Uterus (tissue), 4 donors: ENCODE measurements around the gene LAX1. TPM values are rescaled to one million over a fixed set of nuclear protein-coding genes. Genes with fewer than 3 reads are reported as not detected.

Source experiments
- DNase-seq, 2 donors: peaks; one replicate each; pipeline ENCODE4 v3.0.0-alpha.2; 2019 to 2020
- H3K27ac ChIP-seq, 2 donors: fragments of 200-600 bp; sonication (generic); 1 replicate in 1 of 2; 2 replicates in 1 of 2; pipeline ENCODE4 v1.5.1; 2016 to 2018
- H3K27me3 ChIP-seq, 2 donors: fragments of 200-600 bp; sonication (generic); one replicate each; pipeline ENCODE4 v1.5.1; 2018 to 2019; ENCODE audit warnings: control low read depth in 1 of 2
- H3K36me3 ChIP-seq, 2 donors: fragments of 200-600 bp; sonication (generic); one replicate each; pipeline ENCODE4 v1.5.1; 2019; ENCODE audit warnings: control low read depth in 1 of 2
- H3K4me1 ChIP-seq, 2 donors: fragments of 200-600 bp; sonication (generic); one replicate each; pipeline ENCODE4 v1.5.1; 2018 to 2019; ENCODE audit warnings: control low read depth in 1 of 2
- H3K4me3 ChIP-seq, 2 donors: fragments of 200-600 bp; sonication (generic); 1 replicate in 1 of 2; 2 replicates in 1 of 2; pipeline ENCODE4 v1.5.1; 2018 to 2019; ENCODE audit warnings: mild to moderate bottlenecking in 1 of 2
- H3K9me3 ChIP-seq, 2 donors: fragments of 200-600 bp; sonication (generic); one replicate each; pipeline ENCODE4 v1.5.1; 2019; ENCODE audit warnings: control low read depth in 1 of 2
- POLR2A ChIP-seq, 2 donors: fragments of 450-650 bp; IDR thresholded peaks; one replicate each; pipeline ENCODE4 v1.6.1; 2016; ENCODE audit warnings: antibody characterized with exemption in 2 of 2, mild to moderate bottlenecking in 1 of 2, moderate library complexity in 1 of 2
- intact Hi-C: fragments of 100-400 bp; cut with DNase I; formaldehyde crosslinking; loops from one replicate; pipeline ENCODE4 v1.15.1; 2023; ENCODE audit warnings: low total_unique reads
- total RNA-seq, 4 donors: library from RNA; depleted of rRNA in 3 of 4; stranded (reverse); fragments of >200 nt in 3 of 4; gene quantifications; one replicate each; pipeline versions ENCODE4 v1.1.0 to v1.2.4, GENCODE V29; 2014 to 2023
- TF ChIP-seq, protein P1 (sequence below), 4 experiments: fragments of 200-600 bp in 2 of 4; fragments of 450-650 bp in 2 of 4; sonication (generic) in 2 of 4; IDR thresholded peaks; one replicate each; pipeline ENCODE4 v1.5.1; 2016 to 2019; ENCODE audit warnings: antibody characterized with exemption in 4 of 4, mild to moderate bottlenecking in 2 of 4, moderate library complexity in 1 of 4
- donor health status: DM: yes; HTN: yes; CAD: no.

The LAX1 gene, protein sequence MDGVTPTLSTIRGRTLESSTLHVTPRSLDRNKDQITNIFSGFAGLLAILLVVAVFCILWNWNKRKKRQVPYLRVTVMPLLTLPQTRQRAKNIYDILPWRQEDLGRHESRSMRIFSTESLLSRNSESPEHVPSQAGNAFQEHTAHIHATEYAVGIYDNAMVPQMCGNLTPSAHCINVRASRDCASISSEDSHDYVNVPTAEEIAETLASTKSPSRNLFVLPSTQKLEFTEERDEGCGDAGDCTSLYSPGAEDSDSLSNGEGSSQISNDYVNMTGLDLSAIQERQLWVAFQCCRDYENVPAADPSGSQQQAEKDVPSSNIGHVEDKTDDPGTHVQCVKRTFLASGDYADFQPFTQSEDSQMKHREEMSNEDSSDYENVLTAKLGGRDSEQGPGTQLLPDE
- total RNA-seq, result 1 to 10 TPM in 1 of 4 donors, under 1 TPM in 2, not detected in 1; 0.28 to 2.0 (median 0.61) TPM

DNA sequence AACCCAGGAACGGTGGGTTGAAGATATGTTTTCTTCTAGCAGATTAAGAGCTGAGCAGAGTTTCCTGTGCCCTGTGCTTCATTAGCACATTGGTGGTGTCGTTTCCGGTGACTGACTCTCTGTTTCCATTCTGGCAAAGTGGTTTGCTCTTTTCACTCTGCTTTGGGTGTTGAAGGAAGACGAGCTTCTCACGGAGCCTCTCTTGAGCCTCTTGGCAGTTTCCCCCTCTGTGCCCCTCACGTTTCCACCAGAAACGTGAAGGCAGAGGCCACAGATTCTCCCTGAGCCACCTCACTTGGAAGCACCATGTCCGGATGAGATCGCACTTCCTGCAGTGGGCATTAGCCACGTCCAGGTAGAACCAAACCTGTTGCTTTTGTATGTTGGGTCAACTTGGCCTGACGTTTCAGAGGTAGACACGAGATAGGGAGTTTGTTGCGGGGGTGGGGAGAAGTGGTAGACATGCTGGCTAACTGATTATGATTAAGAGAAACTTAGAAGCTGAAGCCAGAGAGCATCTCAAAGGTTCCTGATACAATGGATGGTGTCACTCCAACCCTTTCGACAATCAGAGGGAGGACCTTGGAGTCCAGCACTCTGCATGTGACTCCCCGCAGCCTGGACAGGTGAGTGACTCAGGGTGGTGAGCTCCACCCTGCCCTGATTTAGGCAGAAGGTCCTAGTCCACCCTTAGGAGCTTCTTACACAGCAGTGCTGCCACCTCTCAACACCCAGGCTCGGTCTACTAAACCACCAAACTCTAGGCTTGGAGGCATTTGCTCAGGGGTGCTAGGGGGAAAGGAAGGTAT, at the start of gene LAX1:
LAX1 (plus strand) TSS at position 155 of the 809 bp plus-strand sequence; CDS start at position 538, 383 bp downstream.
- Histone ChIP-seq H3K4me3 (no peak within 1 kb of the TSS), H3K9me3 (no peaks in the 10 kb centered on the region), H3K27me3 (no peaks in the 10 kb centered on the region), H3K4me1 (no peaks in the 10 kb centered on the region), H3K27ac (no peak within 1 kb of the TSS), H3K36me3 (no peaks in the 10 kb centered on the region)
- TF ChIP-seq, protein P1, sequence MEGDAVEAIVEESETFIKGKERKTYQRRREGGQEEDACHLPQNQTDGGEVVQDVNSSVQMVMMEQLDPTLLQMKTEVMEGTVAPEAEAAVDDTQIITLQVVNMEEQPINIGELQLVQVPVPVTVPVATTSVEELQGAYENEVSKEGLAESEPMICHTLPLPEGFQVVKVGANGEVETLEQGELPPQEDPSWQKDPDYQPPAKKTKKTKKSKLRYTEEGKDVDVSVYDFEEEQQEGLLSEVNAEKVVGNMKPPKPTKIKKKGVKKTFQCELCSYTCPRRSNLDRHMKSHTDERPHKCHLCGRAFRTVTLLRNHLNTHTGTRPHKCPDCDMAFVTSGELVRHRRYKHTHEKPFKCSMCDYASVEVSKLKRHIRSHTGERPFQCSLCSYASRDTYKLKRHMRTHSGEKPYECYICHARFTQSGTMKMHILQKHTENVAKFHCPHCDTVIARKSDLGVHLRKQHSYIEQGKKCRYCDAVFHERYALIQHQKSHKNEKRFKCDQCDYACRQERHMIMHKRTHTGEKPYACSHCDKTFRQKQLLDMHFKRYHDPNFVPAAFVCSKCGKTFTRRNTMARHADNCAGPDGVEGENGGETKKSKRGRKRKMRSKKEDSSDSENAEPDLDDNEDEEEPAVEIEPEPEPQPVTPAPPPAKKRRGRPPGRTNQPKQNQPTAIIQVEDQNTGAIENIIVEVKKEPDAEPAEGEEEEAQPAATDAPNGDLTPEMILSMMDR (IDR thresholded peaks at IDR 0.05), result no peak
- TF ChIP-seq POLR2A (IDR thresholded peaks at IDR 0.05), result no peak
- intact Hi-C loops, result no loop called here
- no peak for DNase-seq

DNA sequence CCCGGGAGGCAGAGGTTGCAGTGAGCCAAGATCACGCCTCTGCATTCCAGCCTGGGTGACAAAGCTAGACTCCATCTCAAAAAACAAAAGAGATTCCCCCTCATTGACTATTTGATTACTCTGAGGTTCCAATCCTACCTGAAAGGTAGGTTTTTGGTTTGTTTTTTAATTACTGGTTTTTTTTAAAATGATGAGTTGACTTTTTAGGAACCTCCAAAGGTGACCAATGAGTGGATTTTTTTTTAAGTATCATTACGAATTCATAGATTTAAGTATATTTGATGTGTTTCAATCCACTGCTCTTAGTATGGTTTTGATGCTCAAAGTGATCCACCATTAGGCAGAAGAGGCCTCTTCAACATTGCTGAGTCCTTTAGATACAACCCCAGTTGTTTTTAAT, 47.9 kb upstream of the LAX1 start:
- intact Hi-C loops, result no loop called here
- Histone ChIP-seq H3K27ac (no peak overlapping the region), H3K27me3 (no peaks in the 10 kb centered on the region), H3K4me1 (no peaks in the 10 kb centered on the region), H3K9me3 (no peaks in the 10 kb centered on the region), H3K4me3 (no peak overlapping the region), H3K36me3 (no peaks in the 10 kb centered on the region)
- TF ChIP-seq, protein P1 (IDR thresholded peaks at IDR 0.05), result no peak
- no peak for TF ChIP-seq POLR2A (IDR thresholded peaks at IDR 0.05)
- DNase-seq, result no peak

DNA sequence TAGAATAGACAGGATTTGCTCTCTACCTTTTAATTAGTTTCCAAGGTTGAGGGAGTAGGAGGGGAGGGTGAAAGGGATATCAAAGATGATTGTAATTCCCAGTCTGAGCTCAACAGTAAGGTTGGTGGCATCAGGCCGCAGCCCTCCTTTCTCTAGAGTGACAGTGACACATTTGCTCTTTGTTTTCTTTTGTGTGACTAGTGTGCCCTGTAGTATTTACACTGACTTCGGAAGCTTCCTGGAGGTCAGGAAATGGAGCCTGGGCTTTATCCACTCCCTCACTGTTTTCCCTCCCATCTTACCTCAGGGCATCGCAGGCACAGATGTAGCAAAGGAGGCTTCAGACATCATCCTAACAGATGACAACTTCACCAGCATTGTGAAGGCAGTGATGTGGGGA, 44.7 kb upstream of the LAX1 start:
- Histone ChIP-seq H3K27me3 (no peaks in the 10 kb centered on the region), H3K27ac (no peak overlapping the region), H3K9me3 (no peaks in the 10 kb centered on the region), H3K36me3 (no peaks in the 10 kb centered on the region), H3K4me1 (no peaks in the 10 kb centered on the region), H3K4me3 (no peak overlapping the region)
- intact Hi-C loops, result no loop called here
- TF ChIP-seq, protein P1 (IDR thresholded peaks at IDR 0.05), result no peak
- no peak for TF ChIP-seq POLR2A (IDR thresholded peaks at IDR 0.05)
- no peak for DNase-seq

DNA sequence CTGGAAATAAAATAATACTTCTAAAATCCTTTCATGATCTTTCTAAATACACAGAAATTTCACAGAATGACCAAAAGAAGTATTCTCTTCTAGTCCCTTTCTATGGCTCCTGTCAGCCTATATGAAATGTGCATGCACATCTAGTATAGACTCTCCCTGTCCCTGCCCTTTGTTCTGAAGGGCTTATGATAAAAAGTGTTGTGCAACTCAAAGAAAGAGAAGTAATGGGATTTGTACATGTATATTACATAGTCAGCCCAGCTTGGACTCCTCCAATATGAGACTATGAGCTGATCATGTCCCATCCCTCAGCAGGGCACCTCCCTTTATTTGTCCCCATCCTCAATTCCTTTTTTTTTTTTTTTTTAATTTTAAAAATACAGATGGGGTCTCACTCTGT, 42.1 kb upstream of the LAX1 start:
- Histone ChIP-seq H3K4me1 (no peaks in the 10 kb centered on the region), H3K9me3 (no peaks in the 10 kb centered on the region), H3K4me3 (no peak overlapping the region), H3K27ac (no peak overlapping the region), H3K27me3 (no peaks in the 10 kb centered on the region), H3K36me3 (no peaks in the 10 kb centered on the region)
- TF ChIP-seq, protein P1 (IDR thresholded peaks at IDR 0.05), result no peak
- TF ChIP-seq POLR2A (IDR thresholded peaks at IDR 0.05), result no peak
- intact Hi-C loops, result no loop called here
- DNase-seq, result no peak

DNA sequence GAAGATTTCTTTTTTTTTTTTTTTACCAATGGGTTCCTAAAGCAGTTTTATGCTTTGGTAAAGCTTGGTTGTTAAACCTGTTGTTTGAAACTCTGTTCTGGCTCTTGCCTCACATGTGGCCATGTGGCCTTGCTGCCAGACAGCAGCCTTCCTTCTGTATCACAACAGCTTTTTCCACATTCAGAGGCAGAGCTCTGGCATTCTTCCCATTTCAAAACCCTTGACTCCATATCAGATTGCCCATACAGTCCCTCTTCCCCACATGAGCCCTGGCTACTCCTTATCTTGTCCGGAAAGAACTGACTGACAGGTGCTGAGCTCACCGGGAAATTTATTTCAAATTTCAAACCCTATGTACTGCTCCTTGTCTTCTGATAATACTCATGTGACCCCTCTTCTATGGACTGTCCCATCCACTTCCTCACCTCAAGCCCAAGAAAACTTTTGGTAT, 38.5 kb upstream of the LAX1 start:
- no peak overlapping the region for H3K4me3 ChIP-seq
- no peak for DNase-seq
- no peak overlapping the region for H3K27ac ChIP-seq
- H3K36me3 ChIP-seq, result no peaks in the 10 kb centered on the region
- no peaks in the 10 kb centered on the region for H3K4me1 ChIP-seq
- intact Hi-C loops, result no loop called here
- H3K9me3 ChIP-seq, result no peaks in the 10 kb centered on the region
- TF ChIP-seq POLR2A (IDR thresholded peaks at IDR 0.05), result no peak
- no peaks in the 10 kb centered on the region for H3K27me3 ChIP-seq
